Stimulated activated CD4-positive, alpha-beta T cell treated with anti-CD3 and anti-CD28 coated beads, Interleukin-1b, Interleukin-23, amount 100 ng/mL, for 4 hours (primary cell): ENCODE measurements around the gene CA11.
"Not testable (repeated sequence)": the region's sequence is repeated elsewhere in the genome, so short reads cannot be mapped to it uniquely, and the experiment has no call there.

Source experiments
- DNase-seq, 2 donors: peaks; one replicate each; pipeline ENCODE4 v3.0.0-alpha.2; 2020; ENCODE audit warnings: low read depth in 2 of 2

CA11 gene

GRCh38 chr19:48641850-48642249, 4.1 kb downstream of the CA11 start:
- DNase-seq = no peak

GRCh38 chr19:48639483-48640375, 6.3 kb downstream of the CA11 start:
- no peak for DNase-seq

DNA sequence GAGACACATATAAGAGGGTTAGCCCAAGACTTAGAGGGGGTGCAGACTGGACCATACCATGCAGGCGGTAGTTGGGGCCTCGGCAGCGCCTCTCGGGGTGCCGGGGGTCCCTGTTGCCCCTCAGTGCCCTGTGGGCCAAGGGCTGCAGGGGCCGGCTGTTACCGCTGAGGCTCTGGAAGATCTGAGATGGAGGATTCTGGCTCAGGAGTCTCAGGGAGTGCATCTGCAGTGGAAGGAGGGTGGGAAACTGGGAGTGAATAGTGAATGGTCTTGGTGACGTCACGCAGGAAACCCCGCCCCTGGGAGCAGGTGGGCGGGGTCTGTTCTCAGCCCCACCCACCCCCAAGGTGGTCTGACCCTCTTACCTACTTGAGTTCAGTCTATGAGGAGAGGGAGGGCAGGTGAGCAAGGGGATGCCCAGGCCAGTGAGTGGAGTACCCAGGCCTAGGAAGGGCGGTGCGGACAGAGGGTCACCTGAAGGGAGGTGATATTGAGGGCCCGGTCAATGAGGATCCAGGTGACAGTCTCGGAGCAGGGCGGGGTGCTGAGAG, 7.1 kb downstream of the CA11 start:
- no peak for DNase-seq

GRCh38 chr19:48637948-48638830, 7.8 kb downstream of the CA11 start:
- DNase-seq = peak; percentile 65 to 70

- peak; percentile 97 to 99 for DNase-seq
These were observed 8.5 kb downstream of the CA11 start for GRCh38 chr19:48637449-48637947.

DNA sequence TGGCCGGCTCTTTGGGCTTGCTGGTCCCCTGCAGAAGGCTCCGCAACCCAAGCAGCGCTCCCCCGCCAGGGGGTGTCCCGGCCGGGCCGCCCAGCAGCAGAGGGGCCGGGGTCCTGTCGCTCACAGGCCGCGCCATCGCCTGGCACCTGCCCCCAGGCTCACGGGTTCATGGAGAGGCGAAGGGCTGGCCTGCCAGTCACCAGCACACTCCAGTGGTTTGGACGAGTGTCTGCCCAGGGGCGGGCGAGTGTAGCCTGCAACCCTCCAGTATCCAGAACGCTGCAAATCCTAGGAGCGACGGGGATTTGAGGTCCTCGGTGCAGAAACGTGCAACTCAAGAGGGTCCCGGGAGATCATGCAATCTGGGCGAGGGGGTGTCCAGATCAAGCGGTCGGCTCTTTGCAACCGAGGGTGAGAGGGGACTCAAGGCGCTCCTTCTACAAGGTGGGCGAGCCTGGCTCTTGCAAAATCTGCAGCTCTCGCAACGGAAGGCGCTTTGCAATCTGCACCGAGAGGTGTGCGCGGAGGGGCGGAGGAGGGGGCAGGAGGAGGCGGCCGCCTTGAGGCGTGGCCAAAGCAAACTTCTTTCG, 9.0 kb downstream of the CA11 start, which contains the start of gene DBP:
TSS of gene DBP (minus strand) at position 521 of the 590 bp plus-strand sequence. CDS start at position 136, 385 bp downstream.
- DNase-seq = no peak

- no peak for DNase-seq
These were observed 9.8 kb downstream of the CA11 start for GRCh38 chr19:48635966-48636858.

DNA sequence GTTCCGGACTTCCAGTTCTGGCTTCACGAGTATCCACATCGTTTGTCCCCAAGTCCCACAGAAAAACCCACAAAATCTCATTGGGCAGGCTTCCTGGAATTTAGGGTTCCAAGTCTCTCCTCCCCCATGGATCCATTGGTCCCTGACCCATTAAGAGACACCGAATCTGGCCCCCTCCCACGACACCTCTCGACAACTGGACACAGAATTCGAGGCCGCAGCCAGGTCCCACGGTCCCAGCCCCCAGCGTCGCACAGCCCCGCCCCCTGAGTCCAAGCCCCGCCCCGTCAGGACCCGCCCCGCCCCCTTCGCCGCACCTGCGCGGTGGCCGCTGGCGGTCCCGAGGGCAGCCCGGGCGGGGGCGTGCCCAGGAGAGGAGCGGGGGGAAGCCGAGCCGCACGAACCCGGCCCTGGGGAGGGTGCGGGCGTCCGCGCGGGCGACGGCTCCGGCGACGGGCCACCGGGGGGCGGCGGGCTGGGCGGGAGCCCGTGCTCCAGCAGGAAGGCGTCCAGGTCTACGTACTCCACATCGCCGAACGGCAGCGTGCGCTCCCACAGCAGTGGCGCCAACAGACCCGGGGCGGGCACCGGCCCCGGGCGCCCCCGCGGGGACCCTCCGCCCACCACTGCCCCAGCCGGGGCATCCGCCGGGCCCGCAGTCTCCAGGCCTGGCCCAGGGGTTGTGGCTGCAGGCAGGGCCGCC, 10.6 kb downstream of the CA11 start:
- peak; percentile 68 to 76 for DNase-seq

- DNase-seq = peak; percentile 88 to 95
These were observed 11.3 kb downstream of the CA11 start for GRCh38 chr19:48634424-48635262.

- DNase-seq = no peak
These were observed 12.0 kb downstream of the CA11 start for GRCh38 chr19:48634036-48634342.

GRCh38 chr19:48633148-48634035, 12.6 kb downstream of the CA11 start:
- no peak for DNase-seq

DNA sequence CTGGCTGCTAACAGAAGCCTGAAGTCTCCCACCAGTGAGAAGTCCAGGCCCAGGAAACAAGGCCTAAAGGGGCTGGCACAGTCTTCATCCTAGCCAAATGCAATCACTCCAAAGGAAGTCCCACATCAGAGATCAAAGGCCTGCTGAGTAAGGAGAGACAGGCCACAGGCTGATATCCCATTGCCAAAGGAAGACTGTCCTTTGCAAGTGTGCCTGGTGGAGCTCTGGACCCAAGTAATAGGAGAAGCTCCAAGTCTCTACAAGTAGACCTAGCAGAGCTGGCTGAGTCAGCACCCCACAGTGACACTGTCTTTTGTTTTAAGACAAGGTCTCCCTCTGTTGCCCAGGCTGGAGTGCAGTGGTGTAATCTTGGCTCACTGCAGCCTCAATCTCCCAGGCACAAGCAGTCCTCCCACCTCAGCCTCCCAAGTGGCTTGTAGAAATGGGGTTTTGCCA, 13.3 kb downstream of the CA11 start:
- DNase-seq = no peak

GRCh38 chr19:48632286-48632685, 13.7 kb downstream of the CA11 start:
- DNase-seq = not testable (repeated sequence)

DNA sequence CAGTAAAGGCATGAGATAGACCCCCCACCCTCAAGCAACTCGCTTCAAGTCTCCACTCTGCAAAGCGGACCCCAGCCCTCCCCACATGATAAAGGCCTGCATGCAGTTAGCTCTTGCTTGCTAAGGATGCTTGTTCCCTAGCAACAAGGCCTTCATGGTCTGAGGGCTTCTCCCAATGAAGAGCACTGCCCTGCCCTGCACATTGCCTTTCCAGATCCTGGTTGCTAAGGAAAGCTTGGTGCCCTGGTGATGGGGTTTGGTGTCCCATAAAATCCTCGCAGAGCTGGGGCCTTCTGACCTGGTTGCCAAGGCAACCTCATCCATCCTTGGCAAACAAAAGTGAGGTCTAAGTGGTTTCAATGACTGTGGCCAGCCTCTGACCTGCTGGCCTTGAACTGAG, 14.8 kb downstream of the CA11 start:
- DNase-seq = no peak

- no peak for DNase-seq
These were observed 15.5 kb downstream of the CA11 start for GRCh38 chr19:48630296-48631063.

- no peak for DNase-seq
These were observed 16.2 kb downstream of the CA11 start for GRCh38 chr19:48629599-48630295.

DNA sequence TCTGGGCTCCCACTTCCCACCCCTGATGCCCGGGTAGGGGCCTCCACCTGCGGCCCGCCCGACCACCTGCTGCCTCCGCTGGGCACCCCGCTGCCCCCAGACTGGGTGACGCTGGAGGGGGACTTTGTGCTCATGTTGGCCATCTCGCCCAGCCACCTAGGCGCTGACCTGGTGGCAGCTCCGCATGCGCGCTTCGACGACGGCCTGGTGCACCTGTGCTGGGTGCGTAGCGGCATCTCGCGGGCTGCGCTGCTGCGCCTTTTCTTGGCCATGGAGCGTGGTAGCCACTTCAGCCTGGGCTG, 16.7 kb downstream of the CA11 start:
- no peak for DNase-seq
